Measurements from ENCODE around the gene PRPF18.

Gene PRPF18

GRCh38 chr10:13604357-13605040 is 17.7 kb downstream of the PRPF18 start:
- Histone ChIP-seq H3K4me3 (ENCODE audit: insufficient read length, low read depth) (no peak overlapping the region), H3K9ac (ENCODE audit: insufficient read length, low read depth) (no peak overlapping the region), H3K27me3 (ENCODE audit: insufficient read depth, insufficient read length) (no peaks in the 10 kb centered on the region), H3K4me1 (ENCODE audit: insufficient read depth, insufficient read length) (no peaks in the 10 kb centered on the region), H3K9me3 (ENCODE audit: insufficient read depth, low read length) (no peaks in the 10 kb centered on the region), H3K36me3 (ENCODE audit: insufficient read depth, insufficient read length, low read length) (peaks cover 16% of the 10 kb centered on the region)
- DNase-seq (ENCODE audit: low read depth, low spot score), result no peak
- TF ChIP-seq ZNF274 (IDR thresholded peaks at IDR 0.05; ENCODE audit: low read depth, low read length), result no peak
- no peak for TF ChIP-seq SUZ12 (IDR thresholded peaks at IDR 0.05; ENCODE audit: extremely low read depth, insufficient read depth, insufficient read length)
- TF ChIP-seq YY1 (IDR thresholded peaks at IDR 0.05; ENCODE audit: insufficient read depth, insufficient read length), result no peak

- H3K4me3 ChIP-seq (ENCODE audit: insufficient read length, low read depth), result no peak overlapping the region
- no peaks in the 10 kb centered on the region for H3K27me3 ChIP-seq (ENCODE audit: insufficient read depth, insufficient read length)
- H3K36me3 ChIP-seq (ENCODE audit: insufficient read depth, insufficient read length, low read length), result peaks cover 22% of the 10 kb centered on the region
- DNase-seq (ENCODE audit: low read depth, low spot score), result no peak
- H3K4me1 ChIP-seq (ENCODE audit: insufficient read depth, insufficient read length), result no peaks in the 10 kb centered on the region
- TF ChIP-seq YY1 (IDR thresholded peaks at IDR 0.05; ENCODE audit: insufficient read depth, insufficient read length) (no peak), SUZ12 (IDR thresholded peaks at IDR 0.05; ENCODE audit: extremely low read depth, insufficient read depth, insufficient read length) (no peak), ZNF274 (IDR thresholded peaks at IDR 0.05; ENCODE audit: low read depth, low read length) (no peak)
- no peak overlapping the region for H3K9ac ChIP-seq (ENCODE audit: insufficient read length, low read depth)
- H3K9me3 ChIP-seq (ENCODE audit: insufficient read depth, low read length), result no peaks in the 10 kb centered on the region
Observed at GRCh38 chr10:13608246-13608853, 21.6 kb downstream of the PRPF18 start.

GRCh38 chr10:13612654-13613373 is 26.0 kb downstream of the PRPF18 start:
- TF ChIP-seq ZNF274 (IDR thresholded peaks at IDR 0.05; ENCODE audit: low read depth, low read length) (no peak), SUZ12 (IDR thresholded peaks at IDR 0.05; ENCODE audit: extremely low read depth, insufficient read depth, insufficient read length) (no peak), YY1 (IDR thresholded peaks at IDR 0.05; ENCODE audit: insufficient read depth, insufficient read length) (no peak)
- Histone ChIP-seq H3K27me3 (ENCODE audit: insufficient read depth, insufficient read length) (no peaks in the 10 kb centered on the region), H3K9ac (ENCODE audit: insufficient read length, low read depth) (no peak overlapping the region)

GRCh38 chr10:13613519-13613918 is 26.8 kb downstream of the PRPF18 start:
- H3K27me3 ChIP-seq (ENCODE audit: insufficient read depth, insufficient read length), result no peaks in the 10 kb centered on the region
- no peak overlapping the region for H3K9ac ChIP-seq (ENCODE audit: insufficient read length, low read depth)
- no peak overlapping the region for H3K4me3 ChIP-seq (ENCODE audit: insufficient read length, low read depth)
- TF ChIP-seq YY1 (IDR thresholded peaks at IDR 0.05; ENCODE audit: insufficient read depth, insufficient read length) (no peak), SUZ12 (IDR thresholded peaks at IDR 0.05; ENCODE audit: extremely low read depth, insufficient read depth, insufficient read length) (no peak), ZNF274 (IDR thresholded peaks at IDR 0.05; ENCODE audit: low read depth, low read length) (no peak)
- no peaks in the 10 kb centered on the region for H3K9me3 ChIP-seq (ENCODE audit: insufficient read depth, low read length)
- peaks cover 2% of the 10 kb centered on the region for H3K4me1 ChIP-seq (ENCODE audit: insufficient read depth, insufficient read length)
- peaks cover 33% of the 10 kb centered on the region for H3K36me3 ChIP-seq (ENCODE audit: insufficient read depth, insufficient read length, low read length)
- no peak for DNase-seq (ENCODE audit: low read depth, low spot score)

More at GRCh38 chr10:13612654-13613373, 26.0 kb downstream of the PRPF18 start:
- Histone ChIP-seq H3K4me3 (ENCODE audit: insufficient read length, low read depth) (no peak overlapping the region), H3K36me3 (ENCODE audit: insufficient read depth, insufficient read length, low read length) (peaks cover 29% of the 10 kb centered on the region), H3K9me3 (ENCODE audit: insufficient read depth, low read length) (no peaks in the 10 kb centered on the region), H3K4me1 (ENCODE audit: insufficient read depth, insufficient read length) (peaks cover 2% of the 10 kb centered on the region)
- no peak for DNase-seq (ENCODE audit: low read depth, low spot score)

- Histone ChIP-seq H3K4me3 (ENCODE audit: insufficient read length, low read depth) (no peak overlapping the region), H3K27me3 (ENCODE audit: insufficient read depth, insufficient read length) (no peaks in the 10 kb centered on the region), H3K4me1 (ENCODE audit: insufficient read depth, insufficient read length) (peaks cover 2% of the 10 kb centered on the region), H3K9me3 (ENCODE audit: insufficient read depth, low read length) (no peaks in the 10 kb centered on the region), H3K9ac (ENCODE audit: insufficient read length, low read depth) (no peak overlapping the region), H3K36me3 (ENCODE audit: insufficient read depth, insufficient read length, low read length) (peaks cover 34% of the 10 kb centered on the region)
- DNase-seq (ENCODE audit: low read depth, low spot score), result no peak
- TF ChIP-seq ZNF274 (IDR thresholded peaks at IDR 0.05; ENCODE audit: low read depth, low read length) (no peak), SUZ12 (IDR thresholded peaks at IDR 0.05; ENCODE audit: extremely low read depth, insufficient read depth, insufficient read length) (no peak), YY1 (IDR thresholded peaks at IDR 0.05; ENCODE audit: insufficient read depth, insufficient read length) (no peak)
Observed at GRCh38 chr10:13614530-13615332, 28.0 kb downstream of the PRPF18 start.

- Histone ChIP-seq H3K4me3 (ENCODE audit: insufficient read length, low read depth) (no peak overlapping the region), H3K9ac (ENCODE audit: insufficient read length, low read depth) (no peak overlapping the region), H3K4me1 (ENCODE audit: insufficient read depth, insufficient read length) (peaks cover 2% of the 10 kb centered on the region), H3K36me3 (ENCODE audit: insufficient read depth, insufficient read length, low read length) (peaks cover 30% of the 10 kb centered on the region), H3K27me3 (ENCODE audit: insufficient read depth, insufficient read length) (no peaks in the 10 kb centered on the region), H3K9me3 (ENCODE audit: insufficient read depth, low read length) (no peaks in the 10 kb centered on the region)
- no peak for DNase-seq (ENCODE audit: low read depth, low spot score)
- no peak for TF ChIP-seq SUZ12 (IDR thresholded peaks at IDR 0.05; ENCODE audit: extremely low read depth, insufficient read depth, insufficient read length)
- TF ChIP-seq YY1 (IDR thresholded peaks at IDR 0.05; ENCODE audit: insufficient read depth, insufficient read length), result no peak
- TF ChIP-seq ZNF274 (IDR thresholded peaks at IDR 0.05; ENCODE audit: low read depth, low read length), result no peak
Observed at GRCh38 chr10:13615650-13616300, 29.0 kb downstream of the PRPF18 start.

Data from NT2/D1 (cell line).